Psoas muscle (tissue), 8 donors: Measurements from ENCODE around the gene EVX1. TPM values are rescaled to one million over a fixed set of nuclear protein-coding genes. Genes with fewer than 3 reads are reported as not detected.

Experiments used
- ATAC-seq, 4 donors: fragments of 200-7000 bp; cut with Tn5 transposase; one replicate each; pipeline ENCODE4 v1.9.1; 2020; ENCODE audit warnings: moderate library complexity in 3 of 4, mild to moderate bottlenecking in 2 of 4
- DNase-seq, 2 donors: peaks; one replicate each; pipeline ENCODE4 v3.0.0-alpha.2; 2020
- H3K27ac ChIP-seq: fragments of 200-600 bp; one replicate; pipeline ENCODE4 v1.8.0; 2022
- H3K27me3 ChIP-seq, 3 donors: fragments of 200-600 bp in 1 of 3; one replicate each; pipeline versions ENCODE4 v1.6.1 to v1.8.0; 2013 to 2022; ENCODE audit warnings: low read length in 2 of 3, mild to moderate bottlenecking in 2 of 3, moderate library complexity in 1 of 3; ENCODE audit not compliant: insufficient read depth in 3 of 3
- H3K36me3 ChIP-seq, 2 donors: fragments of 200-600 bp in 1 of 2; one replicate each; pipeline versions ENCODE4 v1.6.1 to v1.8.0; 2013 to 2022; ENCODE audit warnings: low read depth in 1 of 2, mild to moderate bottlenecking in 1 of 2, moderate library complexity in 1 of 2; ENCODE audit not compliant: insufficient read depth in 1 of 2
- H3K4me1 ChIP-seq: fragments of 200-600 bp; one replicate; pipeline ENCODE4 v1.8.0; 2022
- H3K4me3 ChIP-seq: fragments of 200-600 bp; one replicate; pipeline ENCODE4 v1.8.0; 2022; ENCODE audit warnings: mild to moderate bottlenecking
- H3K9me3 ChIP-seq: fragments of 200-600 bp; one replicate; pipeline ENCODE4 v1.8.0; 2022
- WGBS, 3 donors: extraction: QIAGEN DNeasy Blood & Tissue Kit; methylation state at CpG; one replicate each; pipeline versions ENCODE4 v1.1.6 to v1.1.7; 2013; 5-methylcytosine and 5-hydroxymethylcytosine counted together
- intact Hi-C, 2 donors: fragments of 100-400 bp; cut with DNase I; formaldehyde crosslinking; loops; one replicate each; pipeline versions ENCODE4 v1.11.0 to v1.14.2; 2022
- polyA plus RNA-seq, 3 donors: library from polyadenylated mRNA; stranded (reverse); fragments of 200-250 nt; gene quantifications; one replicate each; pipeline ENCODE4 v1.2.3, GENCODE V29; 2013
- total RNA-seq, 4 donors: library from RNA; stranded (reverse); fragmentation: NEBNext Ultra II Directional in 2 of 4; extraction: Animal tissue kit (Norgen Biotek cat#: 25700) in 2 of 4; gene quantifications; one replicate each; pipeline versions ENCODE4 v1.2.1 to v1.2.4, GENCODE V29; 2021 to 2023
- TF ChIP-seq, protein P1 (sequence below): fragments of 200-600 bp; IDR thresholded peaks from one replicate; pipeline ENCODE4 v1.8.0; 2022; ENCODE audit warnings: antibody characterized with exemption
- donor health status: healthy with polysubstance abuse.
- donor health status: DM: no; HTN: no; CAD: no; lungs with moderate emphysema.
- donor health status: Bipolar disorder and iron deficiency.
- donor health status: healthy.
- donor health status: DM: yes; HTN: yes; CAD: no.
- donor health status: DM: no; HTN: no; CAD: no.
- donor health status: DM: no; HTN: no; CAD: no.
- donor health status: DM: yes; HTN: yes; CAD: no.

Gene EVX1
- total and polyA plus RNA-seq, 7 donors = not detected

DNA sequence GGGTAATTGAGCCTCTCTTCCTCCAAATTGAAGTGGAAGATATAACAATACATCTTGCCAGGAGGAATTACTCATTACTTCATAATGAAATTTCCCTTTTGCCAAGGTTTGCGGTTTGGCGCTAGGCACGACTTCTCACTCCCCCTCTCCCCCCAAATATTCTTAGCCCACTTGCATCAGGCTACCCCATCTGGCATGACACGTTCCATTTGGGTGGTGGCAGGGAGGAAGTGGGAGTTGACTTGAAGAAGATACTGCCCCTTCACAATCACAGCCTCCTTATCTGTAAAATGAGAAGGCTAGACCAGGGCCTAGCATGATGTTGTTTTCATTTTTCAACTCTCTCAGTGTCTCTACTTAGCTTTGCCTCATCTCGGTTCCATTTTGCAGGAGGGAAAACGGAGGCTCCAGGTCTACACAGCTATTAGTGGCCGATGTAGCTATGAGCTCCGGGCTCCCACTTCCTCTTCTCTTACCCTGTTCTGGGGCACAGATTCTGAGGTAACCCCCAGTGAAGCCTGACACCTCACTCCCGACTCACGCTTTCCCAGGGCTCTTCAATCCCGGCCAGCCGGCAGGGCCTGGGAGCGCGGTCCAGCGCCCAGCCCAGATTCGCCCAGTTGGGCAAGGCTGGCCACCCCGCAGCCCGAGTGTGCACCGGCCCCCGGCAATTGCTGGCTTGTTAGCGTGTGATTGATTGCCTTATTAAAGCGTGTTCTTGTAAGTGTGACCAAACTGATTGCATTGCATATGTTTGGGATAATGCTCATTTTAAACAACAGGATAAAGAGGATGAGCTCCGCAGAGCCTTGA is 6.5 kb downstream of the EVX1 start:
- Histone ChIP-seq H3K27ac (no peak overlapping the region), H3K36me3 (no peaks in the 10 kb centered on the region), H3K9me3 (no peaks in the 10 kb centered on the region), H3K27me3 (peaks cover 6 to 97% (median 63%) of the 10 kb centered on the region in 3 donors), H3K4me3 (no peak overlapping the region), H3K4me1 (peaks cover 20% of the 10 kb centered on the region)
- ATAC-seq (no peak), DNase-seq (no peak)
- TF ChIP-seq, protein P1, sequence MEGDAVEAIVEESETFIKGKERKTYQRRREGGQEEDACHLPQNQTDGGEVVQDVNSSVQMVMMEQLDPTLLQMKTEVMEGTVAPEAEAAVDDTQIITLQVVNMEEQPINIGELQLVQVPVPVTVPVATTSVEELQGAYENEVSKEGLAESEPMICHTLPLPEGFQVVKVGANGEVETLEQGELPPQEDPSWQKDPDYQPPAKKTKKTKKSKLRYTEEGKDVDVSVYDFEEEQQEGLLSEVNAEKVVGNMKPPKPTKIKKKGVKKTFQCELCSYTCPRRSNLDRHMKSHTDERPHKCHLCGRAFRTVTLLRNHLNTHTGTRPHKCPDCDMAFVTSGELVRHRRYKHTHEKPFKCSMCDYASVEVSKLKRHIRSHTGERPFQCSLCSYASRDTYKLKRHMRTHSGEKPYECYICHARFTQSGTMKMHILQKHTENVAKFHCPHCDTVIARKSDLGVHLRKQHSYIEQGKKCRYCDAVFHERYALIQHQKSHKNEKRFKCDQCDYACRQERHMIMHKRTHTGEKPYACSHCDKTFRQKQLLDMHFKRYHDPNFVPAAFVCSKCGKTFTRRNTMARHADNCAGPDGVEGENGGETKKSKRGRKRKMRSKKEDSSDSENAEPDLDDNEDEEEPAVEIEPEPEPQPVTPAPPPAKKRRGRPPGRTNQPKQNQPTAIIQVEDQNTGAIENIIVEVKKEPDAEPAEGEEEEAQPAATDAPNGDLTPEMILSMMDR = no peak
- 16 to 17% (median 17%) methylated on average over 23 of the region's 23 CpGs for WGBS, 3 donors
- intact Hi-C loops = loop anchor here in 1 of 2 donors (5.0 kb wide), 1 partner anchor 143 kb away; no protein-coding TSS in a partner anchor

DNA sequence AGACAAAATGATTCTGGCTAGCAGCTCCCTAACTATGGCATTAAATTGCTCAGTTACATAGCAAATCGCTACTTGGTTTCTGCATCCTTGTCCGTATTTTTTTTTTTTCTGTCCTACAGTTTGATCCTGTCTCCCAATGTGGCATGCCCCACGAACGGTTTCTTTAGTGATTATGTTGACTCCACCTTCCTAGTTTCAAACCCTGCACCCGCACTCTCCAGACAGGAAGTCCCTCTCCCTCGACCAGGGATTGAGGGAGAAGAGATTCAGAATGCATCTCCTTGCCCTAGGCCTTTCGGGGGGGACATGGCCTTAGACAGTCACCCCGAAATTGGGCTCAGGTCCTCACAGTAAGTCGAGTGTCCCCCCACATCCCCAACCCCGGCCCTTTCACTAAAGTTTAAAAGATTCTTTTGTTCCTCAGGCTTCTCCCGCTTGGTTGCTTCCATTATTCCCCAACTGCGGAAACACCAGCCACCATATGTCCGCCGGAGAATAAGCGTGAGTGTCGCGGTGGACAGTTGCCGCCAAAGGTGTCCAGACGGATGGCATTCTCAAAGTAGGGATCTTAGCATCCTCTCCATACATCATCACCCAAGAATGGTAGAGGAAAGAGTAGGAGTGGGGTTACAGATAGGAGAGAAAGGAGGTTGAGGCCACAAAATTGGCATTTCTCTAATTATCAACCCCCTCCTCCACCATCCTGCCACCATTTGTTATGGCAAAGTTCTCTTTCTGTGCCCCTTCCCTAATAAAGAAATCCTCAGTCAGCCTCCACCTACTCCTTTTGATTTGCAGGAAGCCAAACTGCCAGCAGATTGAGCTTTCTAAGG is 7.3 kb downstream of the EVX1 start:
- Histone ChIP-seq H3K4me3 (no peak overlapping the region), H3K36me3 (no peaks in the 10 kb centered on the region), H3K9me3 (no peaks in the 10 kb centered on the region), H3K4me1 (peaks cover 20% of the 10 kb centered on the region), H3K27ac (no peak overlapping the region), H3K27me3 (peaks cover 6 to 89% (median 57%) of the 10 kb centered on the region in 3 donors)
- intact Hi-C loops = loop anchor here in 1 of 2 donors (5.0 kb wide), 1 partner anchor 142 kb away; no protein-coding TSS in a partner anchor
- DNase-seq = no peak
- TF ChIP-seq, protein P1 = no peak
- no peak for ATAC-seq
- 18 to 22% (median 19%) methylated on average over 19 of the region's 19 CpGs for WGBS, 3 donors

DNA sequence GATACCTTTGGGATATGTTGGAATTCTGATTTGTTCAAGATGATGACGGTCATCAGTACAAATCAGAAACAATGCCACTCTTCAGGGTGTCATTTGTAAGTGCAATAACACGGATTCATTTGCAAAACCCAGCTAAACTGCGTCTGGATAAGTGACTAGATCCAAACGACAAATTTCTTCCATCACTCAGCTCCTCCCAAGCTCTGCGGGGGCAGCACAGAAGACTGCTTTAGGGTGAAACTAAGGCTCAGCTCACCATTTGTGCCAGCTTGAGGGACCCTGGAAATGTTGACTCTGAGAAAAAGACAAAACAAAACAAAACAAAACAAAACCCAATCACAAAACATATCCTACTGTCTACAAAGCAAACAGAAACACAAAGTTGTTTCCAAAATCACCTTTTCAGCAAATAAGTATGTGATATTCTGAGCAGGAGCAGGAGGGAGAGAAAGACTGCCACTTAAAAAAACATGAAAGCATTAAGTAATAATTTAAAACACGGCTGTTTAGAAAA is 8.0 kb downstream of the EVX1 start:
- H3K36me3 ChIP-seq = no peaks in the 10 kb centered on the region
- H3K27ac ChIP-seq = no peak overlapping the region
- DNase-seq (no peak), ATAC-seq (no peak)
- no peaks in the 10 kb centered on the region for H3K9me3 ChIP-seq
- no peak overlapping the region for H3K4me3 ChIP-seq
- intact Hi-C loops = no loop called here
- WGBS, 3 donors = 20 to 30% (median 29%) methylated on average over 6 of the region's 6 CpGs
- peaks cover 6 to 82% (median 51%) of the 10 kb centered on the region in 3 donors for H3K27me3 ChIP-seq
- TF ChIP-seq, protein P1 = no peak
- peaks cover 16% of the 10 kb centered on the region for H3K4me1 ChIP-seq

DNA sequence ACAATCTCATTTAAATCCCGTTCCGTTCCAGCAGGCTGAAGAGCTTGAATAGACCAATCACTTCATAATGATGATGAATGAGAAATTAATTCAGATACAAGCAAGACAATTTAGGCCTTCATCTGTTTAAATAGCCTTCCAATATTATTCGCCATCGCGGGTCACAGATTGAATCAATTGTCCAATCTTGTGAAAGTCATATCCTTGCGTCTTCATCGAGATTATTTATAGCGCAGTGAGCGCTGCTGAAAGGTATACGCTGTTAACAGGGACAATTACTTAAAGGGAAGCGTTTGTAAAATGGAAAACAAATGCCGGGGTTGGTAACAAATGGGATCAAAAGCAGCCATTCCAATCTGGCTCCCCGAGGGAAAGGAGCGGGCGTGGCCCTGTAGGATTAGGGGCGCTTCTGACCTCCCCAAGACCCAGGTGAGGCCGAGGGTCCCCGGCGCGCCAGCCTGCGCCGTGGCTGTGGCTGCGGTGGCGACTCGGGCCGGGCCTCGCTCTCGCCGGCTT is 8.6 kb downstream of the EVX1 start:
- peaks cover 6 to 77% (median 46%) of the 10 kb centered on the region in 3 donors for H3K27me3 ChIP-seq
- peaks cover 13% of the 10 kb centered on the region for H3K4me1 ChIP-seq
- 10 to 15% (median 11%) methylated on average over 29 of the region's 29 CpGs for WGBS, 3 donors
- DNase-seq = no peak
- intact Hi-C loops = no loop called here
- TF ChIP-seq, protein P1 = no peak
- ATAC-seq = peak in 3 of 4 donors; percentile 27 to 45 (median 27)
- no peak overlapping the region for H3K27ac ChIP-seq
- H3K4me3 ChIP-seq = peak overlapping the region; percentile 53
- no peaks in the 10 kb centered on the region for H3K9me3 ChIP-seq
- H3K36me3 ChIP-seq = no peaks in the 10 kb centered on the region
